NCI-H128 (cell line): Measurements from ENCODE around the gene XIAP.
"Not testable (repeated sequence)": the region's sequence is repeated elsewhere in the genome, so short reads cannot be mapped to it uniquely, and the experiment has no call there.

ENCODE experiments used
- DNase-seq: peaks from one replicate; lab custom pipeline; 2025; ENCODE audit not compliant: unreplicated experiment; lab: John Stamatoyannopoulos, UW

The XIAP gene

GRCh38 chrX:123873956-123874355 is 14.1 kb downstream of the XIAP start:
- no peak for DNase-seq

- DNase-seq = no peak
Observed at GRCh38 chrX:123876177-123876576, 16.3 kb downstream of the XIAP start.

GRCh38 chrX:123876844-123877243 is 17.0 kb downstream of the XIAP start:
- DNase-seq = no peak

- no peak for DNase-seq
Observed at GRCh38 chrX:123878252-123878721, 18.4 kb downstream of the XIAP start.

GRCh38 chrX:123881330-123881729 is 21.5 kb downstream of the XIAP start:
- no peak for DNase-seq

- DNase-seq = no peak
Observed at GRCh38 chrX:123882391-123882790, 22.5 kb downstream of the XIAP start.

GRCh38 chrX:123884809-123885408 is 25.1 kb downstream of the XIAP start:
- DNase-seq = no peak

GRCh38 chrX:123899701-123900100 is 39.8 kb downstream of the XIAP start:
- no peak for DNase-seq

GRCh38 chrX:123903261-123903660 is 43.4 kb downstream of the XIAP start:
- not testable (repeated sequence) for DNase-seq

GRCh38 chrX:123905332-123905731 is 45.5 kb downstream of the XIAP start:
- no peak for DNase-seq

GRCh38 chrX:123906557-123907316 is 46.9 kb downstream of the XIAP start:
- DNase-seq = no peak

- DNase-seq = no peak
Observed at GRCh38 chrX:123909523-123909922, 49.7 kb downstream of the XIAP start.

GRCh38 chrX:123917069-123917468 is 57.2 kb downstream of the XIAP start:
- DNase-seq = no peak

GRCh38 chrX:123918106-123918721 is 58.4 kb downstream of the XIAP start:
- DNase-seq = no peak

- no peak for DNase-seq
Observed at GRCh38 chrX:123920105-123920785, 60.4 kb downstream of the XIAP start.

- DNase-seq = no peak
Observed at GRCh38 chrX:123923211-123923610, 63.4 kb downstream of the XIAP start.

GRCh38 chrX:123924186-123924585 is 64.3 kb downstream of the XIAP start:
- no peak for DNase-seq

GRCh38 chrX:123927845-123928244 is 68.0 kb downstream of the XIAP start:
- DNase-seq = no peak

- not testable (repeated sequence) for DNase-seq
Observed at GRCh38 chrX:123932055-123932454, 72.2 kb downstream of the XIAP start.

- no peak for DNase-seq
Observed at GRCh38 chrX:123943074-123943473, 83.2 kb downstream of the XIAP start.

- no peak for DNase-seq
Observed at GRCh38 chrX:123943488-123943887, 83.6 kb downstream of the XIAP start.

- no peak for DNase-seq
Observed at GRCh38 chrX:123949846-123950245, 90.0 kb downstream of the XIAP start.
